ENCODE results near the gene TMEM132C. TPM values are rescaled to one million over a fixed set of nuclear protein-coding genes. Genes with fewer than 3 reads are reported as not detected.

TMEM132C gene
- total and polyA plus RNA-seq, 2 of the 13 experiments (the other 11 are each of a cell fraction or from before 2014, with no cell fraction given) = not detected

DNA sequence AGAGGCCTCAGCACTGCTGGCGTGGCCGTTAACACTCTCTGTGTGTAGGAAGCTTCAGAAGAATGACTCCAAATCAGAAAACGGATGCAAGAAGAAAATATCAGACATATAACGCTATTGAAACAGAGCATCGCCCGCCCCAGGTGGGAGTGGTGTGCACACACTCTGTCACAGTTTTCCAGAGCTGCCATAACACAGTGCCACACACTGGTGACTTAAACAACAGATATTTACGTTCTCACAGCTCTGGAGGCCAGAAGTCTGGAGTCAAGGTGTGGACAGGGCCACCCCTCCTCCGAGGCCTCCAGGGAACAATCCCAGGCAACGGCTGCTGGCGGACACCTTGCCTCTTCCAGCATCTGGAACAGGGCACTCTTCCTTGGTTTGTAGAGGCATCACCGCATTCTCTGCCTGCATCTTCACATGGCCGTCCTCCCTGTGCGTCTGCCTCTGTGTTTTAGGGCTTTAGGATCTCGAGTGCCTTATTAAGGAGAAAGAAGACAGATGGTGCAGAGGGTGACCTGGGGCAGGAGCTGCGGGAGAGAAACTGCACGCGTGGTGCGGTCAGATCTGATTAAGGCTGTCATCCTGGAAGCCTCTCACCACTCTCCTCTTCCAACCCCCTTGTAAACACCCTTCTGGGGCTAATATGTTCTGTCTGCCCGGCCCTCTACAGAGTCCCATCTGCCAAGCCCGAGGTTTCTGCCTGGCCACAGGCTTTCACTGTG, 415.7 kb downstream of the TMEM132C start (continued):
- no peak for TF ChIP-seq CSRNP1 (CRISPR knock-in tag; IDR thresholded peaks at IDR 0.05)
- TF ChIP-seq YEATS4 (CRISPR knock-in tag; IDR thresholded peaks at IDR 0.05; ENCODE audit: borderline replicate concordance) = no peak

GRCh38 chr12:128684352-128684751, 417.4 kb downstream of the TMEM132C start:
- H3K36me3 ChIP-seq (replicated peaks in 1 of 2; ENCODE audit: control insufficient read depth in 1 of 2, insufficient read depth in 2 of 2, low read length in 2 of 2) = no peaks in the 10 kb centered on the region
- H2AFZ ChIP-seq (ENCODE audit: low read length) = no peak overlapping the region
- no TSS peak for BruUV-seq (replicated peaks)
- DNase-seq (ENCODE audit: low spot score) (no peak), FAIRE-seq (no peak), ATAC-seq (no peak)
- TF ChIP-seq CEBPB (IDR thresholded peaks at IDR 0.05; ENCODE audit: borderline replicate concordance, low read depth, low read length) = no peak
- no peak for TF ChIP-seq RAD21 (CRISPR knock-in tag; IDR thresholded peaks at IDR 0.05)
- WGBS (ENCODE audit: low lambda C conversion rate) = 0% methylated on average over 4 of the region's 9 CpGs
- no peaks in the 10 kb centered on the region for H3K4me1 ChIP-seq (ENCODE audit: insufficient read depth, low read length)
- no peak overlapping the region for H3K9ac ChIP-seq (ENCODE audit: insufficient read depth, low read depth, low read length)
- no peak overlapping the region for H3K27ac ChIP-seq (ENCODE audit: extremely low read length, insufficient read depth, low read length)
- no peaks in the 10 kb centered on the region for H3K79me2 ChIP-seq (ENCODE audit: insufficient read depth, low read length)
- H4K20me1 ChIP-seq (ENCODE audit: insufficient read depth, low read length) = no peaks in the 10 kb centered on the region
- ChIA-PET CTCF (ENCODE audit: low intra/inter-chr PET ratio, low total read pairs) (no interaction called here), POLR2A (no interaction called here)
- no peak overlapping the region for H3K4me3 ChIP-seq (replicated peaks in 1 of 3; ENCODE audit: insufficient read depth in 1 of 3, low read depth in 2 of 3, low read length in 3 of 3)
- H3K9me3 ChIP-seq (ENCODE audit: low read length) = no peaks in the 10 kb centered on the region
- in situ Hi-C loops (cut with HindIII; ENCODE audit: extremely low pct_ligation_motif_present, low pct_unique_long_range_greater_than_20kb) (no loop called here), intact Hi-C loops (cut with micrococcal nuclease; ENCODE audit: unreplicated experiment) (no loop called here)
- no peak overlapping the region for H3K4me2 ChIP-seq (ENCODE audit: low read depth, low read length)
- H3K27me3 ChIP-seq (ENCODE audit: control insufficient read depth in 1 of 2, insufficient read depth in 2 of 2, low read length in 2 of 2) = no peaks in the 10 kb centered on the region
